Thyroid gland (tissue), 4 donors: Measurements from ENCODE around the gene KAZN. TPM values are rescaled to one million over a fixed set of nuclear protein-coding genes. Genes with fewer than 3 reads are reported as not detected.

ENCODE experiments used
- DNase-seq, 2 donors: peaks; one replicate each; pipeline ENCODE4 v3.0.0-alpha.2; 2019
- H3K27ac ChIP-seq, 3 donors: fragments of 200-600 bp; sonication (generic); 1 replicate in 2 of 3; 2 replicates in 1 of 3; pipeline ENCODE4 v1.5.1; 2016 to 2019; ENCODE audit warnings: mild to moderate bottlenecking in 1 of 3, moderate library complexity in 1 of 3
- H3K27me3 ChIP-seq: fragments of 200-600 bp; sonication (generic); one replicate; pipeline ENCODE4 v1.5.1; 2019
- H3K36me3 ChIP-seq, 2 donors: fragments of 200-600 bp; sonication (generic); one replicate each; pipeline ENCODE4 v1.5.1; 2016 to 2019
- H3K4me1 ChIP-seq, 2 donors: fragments of 200-600 bp; sonication (generic); one replicate each; pipeline ENCODE4 v1.5.1; 2017 to 2019
- H3K4me3 ChIP-seq, 3 donors: fragments of 200-600 bp; sonication (generic); replicated peaks in 1 of 3; 1 replicate in 2 of 3; 2 replicates in 1 of 3; pipeline ENCODE4 v1.5.1; 2016; ENCODE audit warnings: mild to moderate bottlenecking in 1 of 3
- H3K9me3 ChIP-seq: fragments of 200-600 bp; sonication (generic); one replicate; pipeline ENCODE4 v1.5.1; 2017
- POLR2A ChIP-seq, 2 donors: fragments of 450-650 bp; IDR thresholded peaks; one replicate each; pipeline ENCODE4 v1.6.1; 2017; ENCODE audit warnings: antibody characterized with exemption in 2 of 2, mild to moderate bottlenecking in 2 of 2, moderate library complexity in 1 of 2
- WGBS, 2 donors: methylation state at CpG; one replicate each; pipeline ENCODE4 v1.1.5; 2017; 5-methylcytosine and 5-hydroxymethylcytosine counted together
- intact Hi-C: fragments of 100-400 bp; cut with DNase I; formaldehyde crosslinking; loops from one replicate; pipeline ENCODE4 v1.15.1; 2023
- total RNA-seq, 4 donors: library from RNA; depleted of rRNA; stranded (reverse); fragments of >200 nt; gene quantifications; one replicate each; pipeline ENCODE4 v1.2.3, GENCODE V29; 2016
- TF ChIP-seq, protein P1 (sequence below), 6 experiments: fragments of 200-600 bp in 3 of 6; fragments of 450-650 bp in 3 of 6; sonication (generic) in 3 of 6; IDR thresholded peaks; one replicate each; pipeline ENCODE4 v1.5.1; 2016 to 2019; ENCODE audit warnings: antibody characterized with exemption in 6 of 6, mild to moderate bottlenecking in 2 of 6, inconsistent platforms in 1 of 6, moderate library complexity in 1 of 6

KAZN gene
- total RNA-seq, 4 donors from 2014 or later = 14.8 to 28.6 (median 18.2) TPM

GRCh38 chr1:14594045-14594444, 4.4 kb upstream of the KAZN start:
- Histone ChIP-seq H3K36me3 (no peaks in the 10 kb centered on the region), H3K27me3 (no peaks in the 10 kb centered on the region), H3K27ac (no peak overlapping the region), H3K4me1 (peaks cover 3 to 14% of the 10 kb centered on the region in 2 donors), H3K4me3 (no peak overlapping the region), H3K9me3 (no peaks in the 10 kb centered on the region)
- no peak for DNase-seq
- intact Hi-C loops = no loop called here
- TF ChIP-seq POLR2A (IDR thresholded peaks at IDR 0.05) = no peak
- TF ChIP-seq, protein P1, sequence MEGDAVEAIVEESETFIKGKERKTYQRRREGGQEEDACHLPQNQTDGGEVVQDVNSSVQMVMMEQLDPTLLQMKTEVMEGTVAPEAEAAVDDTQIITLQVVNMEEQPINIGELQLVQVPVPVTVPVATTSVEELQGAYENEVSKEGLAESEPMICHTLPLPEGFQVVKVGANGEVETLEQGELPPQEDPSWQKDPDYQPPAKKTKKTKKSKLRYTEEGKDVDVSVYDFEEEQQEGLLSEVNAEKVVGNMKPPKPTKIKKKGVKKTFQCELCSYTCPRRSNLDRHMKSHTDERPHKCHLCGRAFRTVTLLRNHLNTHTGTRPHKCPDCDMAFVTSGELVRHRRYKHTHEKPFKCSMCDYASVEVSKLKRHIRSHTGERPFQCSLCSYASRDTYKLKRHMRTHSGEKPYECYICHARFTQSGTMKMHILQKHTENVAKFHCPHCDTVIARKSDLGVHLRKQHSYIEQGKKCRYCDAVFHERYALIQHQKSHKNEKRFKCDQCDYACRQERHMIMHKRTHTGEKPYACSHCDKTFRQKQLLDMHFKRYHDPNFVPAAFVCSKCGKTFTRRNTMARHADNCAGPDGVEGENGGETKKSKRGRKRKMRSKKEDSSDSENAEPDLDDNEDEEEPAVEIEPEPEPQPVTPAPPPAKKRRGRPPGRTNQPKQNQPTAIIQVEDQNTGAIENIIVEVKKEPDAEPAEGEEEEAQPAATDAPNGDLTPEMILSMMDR (IDR thresholded peaks at IDR 0.05) = no peak
- WGBS, 2 donors = 79 to 87% methylated on average over 5 of the region's 5 CpGs

DNA sequence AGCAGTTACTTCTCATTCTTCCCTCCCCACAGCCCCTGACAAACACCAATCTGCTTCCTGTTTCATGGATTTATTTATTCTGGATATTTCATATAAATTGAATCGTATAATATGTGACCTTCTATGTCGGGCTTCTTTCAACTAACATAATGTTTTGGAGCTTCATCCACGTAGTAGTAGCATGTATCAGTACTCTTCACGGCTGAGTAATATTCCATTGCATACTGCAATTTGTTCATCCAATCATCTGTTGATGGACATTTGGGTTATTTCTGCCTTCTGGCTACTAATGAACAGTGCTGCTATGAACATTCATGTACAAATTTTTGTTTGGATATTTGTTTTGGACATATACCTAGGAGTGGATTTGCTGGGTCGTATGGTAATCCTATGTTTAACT, 1.9 kb upstream of the KAZN start:
- intact Hi-C loops = no loop called here
- Histone ChIP-seq H3K27ac (no peak overlapping the region), H3K9me3 (no peaks in the 10 kb centered on the region), H3K4me1 (peaks cover 12% of the 10 kb centered on the region in 2 donors), H3K36me3 (no peaks in the 10 kb centered on the region), H3K27me3 (no peaks in the 10 kb centered on the region), H3K4me3 (no peak overlapping the region)
- TF ChIP-seq, protein P1 (IDR thresholded peaks at IDR 0.05) = no peak
- TF ChIP-seq POLR2A (IDR thresholded peaks at IDR 0.05) = no peak
- 83 to 94% methylated on average over 5 of the region's 5 CpGs for WGBS, 2 donors
- DNase-seq = no peak

- Histone ChIP-seq H3K4me1 (peaks cover 12 to 16% of the 10 kb centered on the region in 2 donors), H3K36me3 (no peaks in the 10 kb centered on the region), H3K9me3 (no peaks in the 10 kb centered on the region), H3K27me3 (no peaks in the 10 kb centered on the region), H3K4me3 (peak overlapping the region in 2 of 3 donors; percentile 62 to 70), H3K27ac (peak overlapping the region in 2 of 3 donors; percentile 68 to 93)
- WGBS, 2 donors = 40 to 48% methylated on average over 10 of the region's 10 CpGs
- intact Hi-C loops = no loop called here
- TF ChIP-seq, protein P1 (IDR thresholded peaks at IDR 0.05) = no peak
- no peak for TF ChIP-seq POLR2A (IDR thresholded peaks at IDR 0.05)
- peak; percentile 34 to 46 for DNase-seq
Observed at GRCh38 chr1:14597343-14598006, 1.0 kb upstream of the KAZN start.

GRCh38 chr1:14598007-14598497, 433 bp upstream of the KAZN start:
- TF ChIP-seq, protein P1 (IDR thresholded peaks at IDR 0.05) = no peak
- TF ChIP-seq POLR2A (IDR thresholded peaks at IDR 0.05) = no peak
- intact Hi-C loops = no loop called here
- Histone ChIP-seq H3K4me3 (peak overlapping the region; percentile 62 to 79 (median 70)), H3K27me3 (no peaks in the 10 kb centered on the region), H3K4me1 (peaks cover 8 to 16% of the 10 kb centered on the region in 2 donors), H3K27ac (peak overlapping the region; percentile 68 to 93 (median 80)), H3K9me3 (no peaks in the 10 kb centered on the region), H3K36me3 (no peaks in the 10 kb centered on the region)
- peak; percentile 65 to 70 for DNase-seq
- 4 to 5% methylated on average over 14 to 18 of the region's 26 CpGs for WGBS, 2 donors

GRCh38 chr1:14599183-14599791, 802 bp downstream of the KAZN start:
- intact Hi-C loops = no loop called here
- Histone ChIP-seq H3K4me1 (peaks cover 8 to 16% of the 10 kb centered on the region in 2 donors), H3K36me3 (no peaks in the 10 kb centered on the region), H3K27me3 (no peaks in the 10 kb centered on the region), H3K9me3 (no peaks in the 10 kb centered on the region), H3K4me3 (peak overlapping the region; percentile 62 to 79 (median 70)), H3K27ac (peak overlapping the region in 2 of 3 donors; percentile 68 to 93)
- no peak for TF ChIP-seq POLR2A (IDR thresholded peaks at IDR 0.05)
- TF ChIP-seq, protein P1 (IDR thresholded peaks at IDR 0.05) = no peak
- DNase-seq = peak; percentile 40 to 56
- WGBS, 2 donors = 1 to 3% methylated on average over 21 to 25 of the region's 43 CpGs
